PC-3 (cell line): ENCODE data around the gene SPATA19. TPM values are rescaled to one million over a fixed set of nuclear protein-coding genes. Genes with fewer than 3 reads are reported as not detected.

Experiments
- ATAC-seq: fragments of 200-7000 bp; cut with Tn5 transposase; 2 replicates; pipeline ENCODE4 v1.9.1; 2020; ENCODE audit warnings: mild to moderate bottlenecking, moderate library complexity
- BruUV-seq: library from RNA; stranded (reverse); fragments of 400-500 nt; replicated peaks from 2 replicates; lab custom pipeline; 2021; lab: Mats Ljungman, UMichigan
- CTCF ChIA-PET: fragments of 300-600 bp; sonication (Branson Sonifier 250); formaldehyde crosslinking; loops from one replicate; lab custom pipeline; 2022; ENCODE audit warnings: antibody characterized with exemption; lab: Charles Lee
- POLR2A ChIA-PET: fragments of 300-600 bp; sonication (Branson Sonifier 250); formaldehyde crosslinking; loops from one replicate; lab custom pipeline; 2022; ENCODE audit warnings: antibody characterized with exemption; ENCODE audit not compliant: unreplicated experiment; lab: Charles Lee
- DNase-seq: peaks from one replicate; pipeline ENCODE4 v3.0.0-alpha.2; 2015
- H2AFZ ChIP-seq: fragments of 300-600 bp; sonication (generic); 2 replicates; pipeline ENCODE4 v1.6.0; 2016; ENCODE audit warnings: antibody characterized with exemption, low read length
- H3F3A ChIP-seq: fragments of 300-600 bp; sonication (generic); one replicate; pipeline ENCODE4 v1.6.0; 2017; ENCODE audit warnings: antibody characterized with exemption, low read length, control low read depth, mild to moderate bottlenecking; ENCODE audit not compliant: unreplicated experiment
- H3K27ac ChIP-seq: fragments of 300-600 bp; sonication (generic); 2 replicates; pipeline ENCODE4 v1.5.1; 2016; ENCODE audit warnings: mild to moderate bottlenecking, low read length
- H3K27me3 ChIP-seq: fragments of 300-600 bp; sonication (generic); 2 replicates; pipeline ENCODE4 v1.6.1; 2016; ENCODE audit warnings: low read length, mixed read lengths
- H3K36me3 ChIP-seq: fragments of 300-600 bp; sonication (generic); 2 replicates; pipeline ENCODE4 v1.6.1; 2016; ENCODE audit warnings: low read depth, mixed run types, low read length, mixed read lengths
- H3K4me1 ChIP-seq: fragments of 300-600 bp; sonication (generic); 2 replicates; pipeline ENCODE4 v1.5.1; 2016; ENCODE audit warnings: low read length; ENCODE audit not compliant: insufficient read depth
- H3K4me2 ChIP-seq: fragments of 300-600 bp; sonication (generic); 2 replicates; pipeline ENCODE4 v1.6.0; 2016; ENCODE audit warnings: low read length
- H3K4me3 ChIP-seq: fragments of 300-600 bp; sonication (generic); 2 replicates; pipeline ENCODE4 v1.5.1; 2016; ENCODE audit warnings: mild to moderate bottlenecking, low read length, mixed read lengths
- H3K79me2 ChIP-seq: fragments of 300-600 bp; sonication (generic); 2 replicates; pipeline ENCODE4 v1.6.1; 2017; ENCODE audit warnings: low read length, mixed read lengths
- H3K9ac ChIP-seq: fragments of 300-600 bp; sonication (generic); 2 replicates; pipeline ENCODE4 v1.6.0; 2016; ENCODE audit warnings: mild to moderate bottlenecking, low read length
- H3K9me2 ChIP-seq: fragments of 300-600 bp; sonication (generic); replicated peaks from 2 replicates; pipeline ENCODE4 v1.6.1; 2016; ENCODE audit warnings: mixed run types, low read length, mixed read lengths
- H3K9me3 ChIP-seq: fragments of 300-600 bp; sonication (generic); 2 replicates; pipeline ENCODE4 v1.6.1; 2016; ENCODE audit warnings: low read length, mixed read lengths
- H4K20me1 ChIP-seq: fragments of 300-600 bp; sonication (generic); 2 replicates; pipeline ENCODE4 v1.6.1; 2016; ENCODE audit warnings: low read length, mixed read lengths
- CTCF ChIP-seq: fragments of 300-600 bp; sonication (generic); conservative IDR thresholded peaks from 2 replicates; pipeline ENCODE4 v1.5.1; 2017; ENCODE audit warnings: antibody characterized with exemption, low read depth, mild to moderate bottlenecking, low read length
- EZH2 ChIP-seq: fragments of 300-600 bp; sonication (generic); IDR thresholded peaks from one replicate; pipeline ENCODE4 v1.6.1; 2017; ENCODE audit warnings: antibody characterized with exemption, mild to moderate bottlenecking, low read length; ENCODE audit not compliant: unreplicated experiment
- EZH2phosphoT487 ChIP-seq: fragments of 300-600 bp; sonication (generic); IDR thresholded peaks from 2 replicates; pipeline ENCODE4 v1.6.1; 2018; ENCODE audit warnings: mild to moderate bottlenecking, antibody characterized with exemption, low read length, borderline replicate concordance
- intact Hi-C: fragments of 100-400 bp; cut with micrococcal nuclease; formaldehyde crosslinking; loops from 2 replicates; pipeline ENCODE4 v1.9.0; 2023
- total RNA-seq: library from RNA; depleted of rRNA; stranded (reverse); fragments of >200 nt; gene quantifications from 2 replicates; pipeline ENCODE4 v1.2.3, GENCODE V29; 2014

Gene SPATA19
- total RNA-seq, 1 experiment from 2014 or later, result not detected

GRCh38 chr11:133833898-133834681, 11.2 kb downstream of the SPATA19 start:
- ChIA-PET POLR2A (no interaction called here), CTCF (no interaction called here)
- H2AFZ ChIP-seq, result no peak overlapping the region
- no peaks in the 10 kb centered on the region for H3K27me3 ChIP-seq
- no peak overlapping the region for H3K4me3 ChIP-seq
- H3K4me1 ChIP-seq, result no peaks in the 10 kb centered on the region
- H3K79me2 ChIP-seq, result no peaks in the 10 kb centered on the region
- intact Hi-C loops, result loop anchor here (2.0 kb wide), 1 partner anchor 755 kb away; no protein-coding TSS in a partner anchor
- peaks cover 19% of the 10 kb centered on the region; the same call in 1 of the 2 replicates for H3K9me3 ChIP-seq
- no peaks in the 10 kb centered on the region for H3K9me2 ChIP-seq
- TF ChIP-seq CTCF (no peak), EZH2phosphoT487 (no peak), EZH2 (no peak)
- no peak overlapping the region for H3K27ac ChIP-seq
- BruUV-seq, result no TSS peak
- no peak overlapping the region for H3K9ac ChIP-seq
- no peaks in the 10 kb centered on the region for H3K36me3 ChIP-seq
- H3F3A ChIP-seq, result no peaks in the 10 kb centered on the region
- no peak for ATAC-seq
- DNase-seq, result no peak
- H3K4me2 ChIP-seq, result no peak overlapping the region
- no peaks in the 10 kb centered on the region for H4K20me1 ChIP-seq

GRCh38 chr11:133832991-133833897, 12.1 kb downstream of the SPATA19 start:
- no peaks in the 10 kb centered on the region for H3K4me1 ChIP-seq
- ATAC-seq, result no peak
- no peaks in the 10 kb centered on the region for H3K79me2 ChIP-seq
- H3F3A ChIP-seq, result no peaks in the 10 kb centered on the region
- no peaks in the 10 kb centered on the region for H3K27me3 ChIP-seq
- POLR2A ChIA-PET, result no interaction called here
- H3K36me3 ChIP-seq, result no peaks in the 10 kb centered on the region
- H3K27ac ChIP-seq, result no peak overlapping the region
- H3K4me2 ChIP-seq, result no peak overlapping the region
- intact Hi-C loops, result no loop called here
- CTCF ChIA-PET, result no interaction called here
- TF ChIP-seq EZH2phosphoT487 (no peak), CTCF (no peak), EZH2 (no peak)
- no peaks in the 10 kb centered on the region for H3K9me2 ChIP-seq
- H2AFZ ChIP-seq, result no peak overlapping the region
- no peaks in the 10 kb centered on the region for H4K20me1 ChIP-seq
- no peak overlapping the region for H3K4me3 ChIP-seq
- no peak for DNase-seq
- BruUV-seq, result no TSS peak
- peaks cover 19% of the 10 kb centered on the region; the same call in 1 of the 2 replicates for H3K9me3 ChIP-seq
- H3K9ac ChIP-seq, result no peak overlapping the region
